Lower lobe of right lung (tissue), 2 donors: Measurements from ENCODE around the gene SPRY4. TPM values are rescaled to one million over a fixed set of nuclear protein-coding genes. Genes with fewer than 3 reads are reported as not detected.

Experiments used
- ATAC-seq, 2 donors: fragments of 200-7000 bp; cut with Tn5 transposase; one replicate each; pipeline ENCODE4 v1.9.1; 2020 to 2022; ENCODE audit warnings: mild to moderate bottlenecking in 2 of 2, moderate library complexity in 2 of 2
- DNase-seq: peaks from one replicate; pipeline ENCODE4 v3.0.0-alpha.2; 2020
- H3K27ac ChIP-seq: fragments of 200-600 bp; one replicate; pipeline ENCODE4 v1.8.0; 2022
- H3K27me3 ChIP-seq: fragments of 200-600 bp; one replicate; pipeline ENCODE4 v1.8.0; 2022; ENCODE audit warnings: low read depth
- H3K36me3 ChIP-seq: fragments of 200-600 bp; one replicate; pipeline ENCODE4 v1.8.0; 2022; ENCODE audit warnings: mild to moderate bottlenecking
- H3K4me1 ChIP-seq: fragments of 200-600 bp; one replicate; pipeline ENCODE4 v1.8.0; 2022
- H3K4me3 ChIP-seq: fragments of 200-600 bp; one replicate; pipeline ENCODE4 v1.8.0; 2022; ENCODE audit warnings: mild to moderate bottlenecking
- H3K9me3 ChIP-seq: fragments of 200-600 bp; one replicate; pipeline ENCODE4 v1.8.0; 2022
- CTCF ChIP-seq: fragments of 200-600 bp; IDR thresholded peaks from one replicate; pipeline ENCODE4 v1.8.0; 2022; ENCODE audit warnings: antibody characterized with exemption, mild to moderate bottlenecking
- intact Hi-C: fragments of 100-400 bp; cut with DNase I; formaldehyde crosslinking; loops from one replicate; pipeline ENCODE4 v1.11.0; 2022
- total RNA-seq: library from RNA; stranded (reverse); fragmentation: NEBNext Ultra II Directional; extraction: Animal tissue kit (Norgen Biotek cat#: 25700); gene quantifications from one replicate; pipeline ENCODE4 v1.2.1, GENCODE V29; 2021
- donor health status: DM: no; HTN: yes; CAD: no; lungs with severe emphysema.

The SPRY4 gene
- total RNA-seq, 1 donor from 2014 or later: 42.7 TPM

GRCh38 chr5:142316051-142316450 lies 8.8 kb downstream of the SPRY4 start:
- no peak for ATAC-seq
- H3K36me3 ChIP-seq: peaks cover 30% of the 10 kb centered on the region
- no peak for TF ChIP-seq CTCF
- peaks cover 86% of the 10 kb centered on the region for H3K4me1 ChIP-seq
- H3K9me3 ChIP-seq: no peaks in the 10 kb centered on the region
- peak overlapping the region; percentile 33 for H3K27ac ChIP-seq
- no peak for DNase-seq
- no peak overlapping the region for H3K4me3 ChIP-seq
- no peaks in the 10 kb centered on the region for H3K27me3 ChIP-seq
- intact Hi-C loops: no loop called here

- Histone ChIP-seq H3K27ac (peak overlapping the region; percentile 33), H3K4me3 (no peak overlapping the region), H3K36me3 (peaks cover 37% of the 10 kb centered on the region), H3K9me3 (no peaks in the 10 kb centered on the region), H3K27me3 (no peaks in the 10 kb centered on the region), H3K4me1 (peaks cover 79% of the 10 kb centered on the region)
- DNase-seq: no peak
- no peak for ATAC-seq
- no peak for TF ChIP-seq CTCF
- intact Hi-C loops: no loop called here
Observed at GRCh38 chr5:142315096-142315900, 9.5 kb downstream of the SPRY4 start.

DNA sequence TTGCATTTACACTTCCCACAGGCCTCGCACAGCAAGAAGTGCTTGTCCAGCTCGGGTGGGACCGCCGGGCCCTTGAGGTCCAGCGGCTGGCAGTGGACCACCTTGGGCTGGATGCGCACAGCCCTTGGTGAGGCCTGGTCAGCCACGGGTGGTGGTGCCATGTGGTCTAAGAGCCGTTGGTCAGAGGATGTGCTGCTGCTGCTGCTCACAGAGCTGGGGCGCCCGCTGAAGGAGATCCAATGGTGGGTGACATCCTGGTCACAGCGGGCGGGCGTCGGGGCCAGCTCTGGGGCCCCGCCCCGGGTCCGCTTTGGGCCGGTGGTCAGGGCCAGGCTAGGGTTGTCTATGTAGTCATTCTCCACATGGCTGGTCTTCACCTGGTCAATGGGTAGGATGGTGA lies 10.2 kb downstream of the SPRY4 start:
- H3K27ac ChIP-seq: no peak overlapping the region
- no peak for DNase-seq
- intact Hi-C loops: no loop called here
- H3K9me3 ChIP-seq: no peaks in the 10 kb centered on the region
- H3K27me3 ChIP-seq: no peaks in the 10 kb centered on the region
- peaks cover 37% of the 10 kb centered on the region for H3K36me3 ChIP-seq
- no peak for TF ChIP-seq CTCF
- peak; percentile 1 to 9 for ATAC-seq
- no peak overlapping the region for H3K4me3 ChIP-seq
- peaks cover 72% of the 10 kb centered on the region for H3K4me1 ChIP-seq

GRCh38 chr5:142314109-142314508 lies 10.7 kb downstream of the SPRY4 start:
- intact Hi-C loops: no loop called here
- H3K36me3 ChIP-seq: peaks cover 37% of the 10 kb centered on the region
- ATAC-seq (peak in 1 of 2 donors; percentile 2), DNase-seq (no peak)
- peaks cover 67% of the 10 kb centered on the region for H3K4me1 ChIP-seq
- H3K27ac ChIP-seq: peak overlapping the region; percentile 36
- no peaks in the 10 kb centered on the region for H3K27me3 ChIP-seq
- no peaks in the 10 kb centered on the region for H3K9me3 ChIP-seq
- no peak for TF ChIP-seq CTCF
- H3K4me3 ChIP-seq: no peak overlapping the region

DNA sequence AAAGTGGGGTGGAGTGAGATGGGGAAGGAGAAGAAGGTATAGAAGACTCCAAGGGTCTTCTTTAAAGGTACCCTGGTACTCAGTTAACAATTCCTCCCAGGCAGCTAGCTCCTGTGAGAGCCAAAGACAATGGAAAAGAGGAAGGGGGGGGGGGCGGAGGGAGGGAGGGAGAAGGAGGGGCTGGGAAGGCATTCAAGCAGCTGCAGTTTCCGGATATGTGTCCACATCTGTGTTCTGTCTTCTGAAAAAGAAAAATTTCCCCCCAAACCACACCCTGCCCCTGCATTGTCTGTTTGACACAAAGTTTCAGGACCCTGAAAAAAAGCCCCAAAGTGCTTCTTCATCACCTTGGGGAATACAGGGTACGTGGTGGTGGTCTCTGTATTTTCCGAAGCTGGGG lies 11.1 kb downstream of the SPRY4 start:
- TF ChIP-seq CTCF: no peak
- Histone ChIP-seq H3K27me3 (no peaks in the 10 kb centered on the region), H3K27ac (peak overlapping the region; percentile 36), H3K4me1 (peaks cover 63% of the 10 kb centered on the region), H3K4me3 (no peak overlapping the region), H3K9me3 (no peaks in the 10 kb centered on the region), H3K36me3 (peaks cover 37% of the 10 kb centered on the region)
- DNase-seq (no peak), ATAC-seq (no peak)
- intact Hi-C loops: no loop called here
